GM18951 (cell line): ENCODE results near the gene KCNJ2.

ENCODE experiments used
- POLR2A ChIP-seq: IDR thresholded peaks from 4 replicates; pipeline ENCODE4 v1.6.1; 2011; ENCODE audit warnings: mild to moderate bottlenecking; ENCODE audit not compliant: insufficient read length, insufficient read depth; ENCODE audit errors: extremely low read depth
- in situ Hi-C: fragments of 300-500 bp; cut with MboI; formaldehyde crosslinking; loops from one replicate; pipeline ENCODE4 v1.12.0; 2022; ENCODE audit warnings: low sequenced_read_pairs, mixed read lengths, inconsistent platforms; ENCODE audit not compliant: unreplicated experiment

KCNJ2 gene

GRCh38 chr17:70195091-70195490 is 25.8 kb downstream of the KCNJ2 start:
- no peak for TF ChIP-seq POLR2A
- in situ Hi-C loops = no loop called here

GRCh38 chr17:70201872-70202419 is 32.6 kb downstream of the KCNJ2 start:
- TF ChIP-seq POLR2A = no peak
- in situ Hi-C loops = no loop called here

GRCh38 chr17:70202840-70203239 is 33.5 kb downstream of the KCNJ2 start:
- in situ Hi-C loops = no loop called here
- TF ChIP-seq POLR2A = no peak

- TF ChIP-seq POLR2A = no peak
- in situ Hi-C loops = no loop called here
Measured at GRCh38 chr17:70204431-70204830, 35.1 kb downstream of the KCNJ2 start.

- TF ChIP-seq POLR2A = no peak
- in situ Hi-C loops = no loop called here
Measured at GRCh38 chr17:70205401-70205800, 36.1 kb downstream of the KCNJ2 start.

GRCh38 chr17:70206361-70207010 is 37.2 kb downstream of the KCNJ2 start:
- in situ Hi-C loops = no loop called here
- no peak for TF ChIP-seq POLR2A

GRCh38 chr17:70207184-70207583 is 37.9 kb downstream of the KCNJ2 start:
- TF ChIP-seq POLR2A = no peak
- in situ Hi-C loops = no loop called here

- no peak for TF ChIP-seq POLR2A
- in situ Hi-C loops = no loop called here
Measured at GRCh38 chr17:70208080-70208794, 38.9 kb downstream of the KCNJ2 start.

- in situ Hi-C loops = no loop called here
- TF ChIP-seq POLR2A = no peak
Measured at GRCh38 chr17:70208825-70209555, 39.7 kb downstream of the KCNJ2 start.

- in situ Hi-C loops = no loop called here
- no peak for TF ChIP-seq POLR2A
Measured at GRCh38 chr17:70215656-70216055, 46.3 kb downstream of the KCNJ2 start.

- TF ChIP-seq POLR2A = no peak
- in situ Hi-C loops = no loop called here
Measured at GRCh38 chr17:70217571-70217970, 48.2 kb downstream of the KCNJ2 start.

- TF ChIP-seq POLR2A = no peak
- in situ Hi-C loops = no loop called here
Measured at GRCh38 chr17:70225276-70225675, 55.9 kb downstream of the KCNJ2 start.
